GM18511 (cell line): Measurements from ENCODE around the gene TAGLN3.
A peak's percentile ranks its signal among the peaks of the same experiment; 100 is the strongest.

Experiments
- ATAC-seq: cut with Tn5 transposase; IDR thresholded peaks from one replicate; pipeline ENCODE4 v1.9.1; 2021; ENCODE audit warnings: mild to moderate bottlenecking, moderate library complexity; ENCODE audit not compliant: unreplicated experiment

Gene TAGLN3

GRCh38 chr3:111976254-111976653, 22.5 kb upstream of the TAGLN3 start:
- no peak for ATAC-seq

GRCh38 chr3:111978583-111979433, 19.9 kb upstream of the TAGLN3 start, which contains the start of gene ABHD10:
TSS of gene ABHD10 (plus strand) at chr3:111979026. CDS start at chr3:111979062, 36 bp downstream.
- peak; percentile 96 for ATAC-seq

GRCh38 chr3:111979434-111980038, 19.2 kb upstream of the TAGLN3 start:
- peak; percentile 51 for ATAC-seq

GRCh38 chr3:111980716-111981456, 17.8 kb upstream of the TAGLN3 start:
- no peak for ATAC-seq

GRCh38 chr3:111981457-111981763, 17.3 kb upstream of the TAGLN3 start:
- ATAC-seq: no peak

- no peak for ATAC-seq
These were observed 14.0 kb upstream of the TAGLN3 start for GRCh38 chr3:111984636-111985298.

- ATAC-seq: no peak
These were observed 11.9 kb upstream of the TAGLN3 start for GRCh38 chr3:111986800-111987199.

- ATAC-seq: peak; percentile 97
These were observed 9.6 kb upstream of the TAGLN3 start for GRCh38 chr3:111989061-111989678.

- ATAC-seq: no peak
These were observed 5.7 kb upstream of the TAGLN3 start for GRCh38 chr3:111993038-111993437.

GRCh38 chr3:111999484-112000324, 982 bp downstream of the TAGLN3 start:
- ATAC-seq: no peak

GRCh38 chr3:112000367-112000771, 1.6 kb downstream of the TAGLN3 start:
- no peak for ATAC-seq

GRCh38 chr3:112000966-112001365, 2.2 kb downstream of the TAGLN3 start:
- no peak for ATAC-seq

GRCh38 chr3:112001526-112001925, 2.8 kb downstream of the TAGLN3 start:
- no peak for ATAC-seq

GRCh38 chr3:112002096-112002971, 3.6 kb downstream of the TAGLN3 start:
- no peak for ATAC-seq

- ATAC-seq: no peak
These were observed 4.8 kb downstream of the TAGLN3 start for GRCh38 chr3:112003321-112004080.

GRCh38 chr3:112004187-112004586, 5.5 kb downstream of the TAGLN3 start:
- no peak for ATAC-seq

- ATAC-seq: no peak
These were observed 5.9 kb downstream of the TAGLN3 start for GRCh38 chr3:112004669-112005068.

GRCh38 chr3:112005091-112005672, 6.5 kb downstream of the TAGLN3 start:
- no peak for ATAC-seq
